GM12864 (cell line): ENCODE results near the gene KRT27.

Experiments
- DNase-seq: peaks from one replicate; pipeline ENCODE4 v3.0.0-alpha.2; 2011; ENCODE audit warnings: low read depth
- H3K4me3 ChIP-seq: 2 replicates; pipeline ENCODE4 v1.5.1; 2011; ENCODE audit warnings: mild to moderate bottlenecking, low read depth, low read length, control low read depth
- TF ChIP-seq, protein P1 (sequence below): IDR thresholded peaks from 2 replicates; pipeline ENCODE4 v1.5.1; 2011; ENCODE audit warnings: low read depth, mild to moderate bottlenecking, moderate library complexity, low read length, control low read depth, inconsistent platforms; ENCODE audit errors: missing control alignments

KRT27 gene, protein sequence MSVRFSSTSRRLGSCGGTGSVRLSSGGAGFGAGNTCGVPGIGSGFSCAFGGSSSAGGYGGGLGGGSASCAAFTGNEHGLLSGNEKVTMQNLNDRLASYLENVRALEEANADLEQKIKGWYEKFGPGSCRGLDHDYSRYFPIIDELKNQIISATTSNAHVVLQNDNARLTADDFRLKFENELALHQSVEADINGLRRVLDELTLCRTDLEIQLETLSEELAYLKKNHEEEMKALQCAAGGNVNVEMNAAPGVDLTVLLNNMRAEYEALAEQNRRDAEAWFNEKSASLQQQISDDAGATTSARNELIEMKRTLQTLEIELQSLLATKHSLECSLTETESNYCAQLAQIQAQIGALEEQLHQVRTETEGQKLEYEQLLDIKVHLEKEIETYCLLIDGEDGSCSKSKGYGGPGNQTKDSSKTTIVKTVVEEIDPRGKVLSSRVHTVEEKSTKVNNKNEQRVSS

GRCh38 chr17:40782450-40782849, at the start of gene KRT27:
TSS of gene KRT27 (minus strand) at chr17:40782550. CDS start at chr17:40782493, 57 bp downstream.
- no peak within 1 kb of the TSS for H3K4me3 ChIP-seq
- DNase-seq = no peak
- TF ChIP-seq, protein P1, sequence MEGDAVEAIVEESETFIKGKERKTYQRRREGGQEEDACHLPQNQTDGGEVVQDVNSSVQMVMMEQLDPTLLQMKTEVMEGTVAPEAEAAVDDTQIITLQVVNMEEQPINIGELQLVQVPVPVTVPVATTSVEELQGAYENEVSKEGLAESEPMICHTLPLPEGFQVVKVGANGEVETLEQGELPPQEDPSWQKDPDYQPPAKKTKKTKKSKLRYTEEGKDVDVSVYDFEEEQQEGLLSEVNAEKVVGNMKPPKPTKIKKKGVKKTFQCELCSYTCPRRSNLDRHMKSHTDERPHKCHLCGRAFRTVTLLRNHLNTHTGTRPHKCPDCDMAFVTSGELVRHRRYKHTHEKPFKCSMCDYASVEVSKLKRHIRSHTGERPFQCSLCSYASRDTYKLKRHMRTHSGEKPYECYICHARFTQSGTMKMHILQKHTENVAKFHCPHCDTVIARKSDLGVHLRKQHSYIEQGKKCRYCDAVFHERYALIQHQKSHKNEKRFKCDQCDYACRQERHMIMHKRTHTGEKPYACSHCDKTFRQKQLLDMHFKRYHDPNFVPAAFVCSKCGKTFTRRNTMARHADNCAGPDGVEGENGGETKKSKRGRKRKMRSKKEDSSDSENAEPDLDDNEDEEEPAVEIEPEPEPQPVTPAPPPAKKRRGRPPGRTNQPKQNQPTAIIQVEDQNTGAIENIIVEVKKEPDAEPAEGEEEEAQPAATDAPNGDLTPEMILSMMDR = no peak

DNA sequence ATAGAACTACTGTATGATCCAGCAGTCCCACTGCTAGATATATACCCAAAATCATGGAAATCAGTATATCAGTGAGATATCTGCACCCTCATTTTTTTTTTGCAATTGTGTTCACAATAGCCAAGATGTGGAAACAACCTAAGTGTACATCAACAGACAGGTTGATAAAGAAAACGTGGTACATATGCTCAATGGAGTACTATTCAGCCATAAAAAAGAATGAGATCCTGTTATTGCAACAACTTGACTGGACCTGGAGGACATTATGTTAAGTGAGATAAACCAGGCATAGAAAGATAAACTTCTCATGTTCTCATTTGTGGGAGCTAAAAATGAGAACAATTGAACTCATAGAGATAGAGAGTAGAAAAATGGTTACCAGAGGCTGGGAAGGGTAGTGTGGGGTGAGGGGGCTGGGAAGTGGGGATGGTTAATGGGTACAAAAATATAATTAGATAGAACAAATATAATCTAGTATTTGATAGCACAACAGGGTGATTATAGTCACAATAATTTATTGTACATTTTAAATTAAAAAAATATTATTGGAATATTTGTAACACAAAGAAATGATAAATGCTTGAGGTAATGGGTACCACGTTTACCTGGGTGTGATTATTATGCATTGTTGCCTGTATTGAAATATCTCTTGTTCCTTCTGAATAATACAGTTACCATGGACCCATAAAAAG, 47.9 kb upstream of the KRT27 start:
- TF ChIP-seq, protein P1 = no peak
- no peak for DNase-seq
- H3K4me3 ChIP-seq = no peak overlapping the region

- no peak overlapping the region for H3K4me3 ChIP-seq
- DNase-seq = no peak
Measured at GRCh38 chr17:40828454-40829044, 46.2 kb upstream of the KRT27 start.

GRCh38 chr17:40827746-40828453, 45.5 kb upstream of the KRT27 start:
- DNase-seq = no peak
- TF ChIP-seq, protein P1 = no peak
- no peak overlapping the region for H3K4me3 ChIP-seq

More at GRCh38 chr17:40828454-40829044, 46.2 kb upstream of the KRT27 start:
- TF ChIP-seq, protein P1 = no peak

- TF ChIP-seq, protein P1 = no peak
- H3K4me3 ChIP-seq = no peak overlapping the region
- no peak for DNase-seq
Measured at GRCh38 chr17:40825599-40825998, 43.2 kb upstream of the KRT27 start.

- H3K4me3 ChIP-seq = no peak overlapping the region
- TF ChIP-seq, protein P1 = no peak
- no peak for DNase-seq
Measured at GRCh38 chr17:40824015-40824832, 41.9 kb upstream of the KRT27 start.
